SK-N-SH (cell line): ENCODE measurements around the gene MYO1D. TPM values are rescaled to one million over a fixed set of nuclear protein-coding genes. Genes with fewer than 3 reads are reported as not detected.

Experiments used
- CTCF ChIA-PET: fragments of 300-600, 350-600 bp; formaldehyde crosslinking; extraction: SDS; loops from one replicate; lab custom pipeline; 2021; lab: Yijun Ruan, JAX
- POLR2A ChIA-PET: fragments of 350-600 bp; sonication (Branson Sonifier 250); formaldehyde crosslinking; extraction: SDS; loops from one replicate; lab custom pipeline; 2020; ENCODE audit warnings: antibody characterized with exemption, inconsistent platforms; lab: Yijun Ruan, JAX
- DNase-seq: peaks from one replicate; pipeline ENCODE4 v3.0.0; 2012
- H2AFZ ChIP-seq: fragments of 200-600 bp; sonication (generic); 2 replicates; pipeline ENCODE4 v1.8.1; 2016; ENCODE audit warnings: antibody characterized with exemption, mild to moderate bottlenecking, low read depth
- H3F3A ChIP-seq: fragments of 200-600 bp; sonication (generic); replicated peaks from 2 replicates; pipeline ENCODE3; 2016; ENCODE audit warnings: antibody characterized with exemption, mild to moderate bottlenecking; ENCODE audit not compliant: insufficient read depth
- H3K27ac ChIP-seq, 2 experiments: fragments of 200-500 bp in 1 of 2; fragments of 200-600 bp in 1 of 2; sonication (Bioruptor generic) in 1 of 2; sonication (generic), shearing (Covaris generic) in 1 of 2; 2 replicates each; pipeline versions ENCODE4 v1.5.1 to v1.6.1; 2014 to 2016; ENCODE audit warnings: low read depth in 2 of 2, inconsistent platforms in 1 of 2, low read length in 1 of 2, mild to moderate bottlenecking in 1 of 2, mixed read lengths in 1 of 2
- H3K27me3 ChIP-seq: fragments of 200-600 bp; sonication (generic), shearing (Covaris generic); 2 replicates; pipeline ENCODE4 v1.6.1; 2016; ENCODE audit warnings: mixed run types; ENCODE audit not compliant: insufficient read depth
- H3K36me3 ChIP-seq, 2 experiments: fragments of 200-500 bp in 1 of 2; fragments of 200-600 bp in 1 of 2; sonication (Bioruptor generic) in 1 of 2; sonication (generic) in 1 of 2; replicated peaks in 1 of 2; 2 replicates each; pipeline versions ENCODE3 to v1.5.1; 2014 to 2016; ENCODE audit warnings: low read length in 1 of 2, mild to moderate bottlenecking in 1 of 2; ENCODE audit not compliant: insufficient read depth in 2 of 2, control insufficient read depth in 1 of 2
- H3K4me1 ChIP-seq, 2 experiments: fragments of 200-500 bp in 1 of 2; fragments of 200-600 bp in 1 of 2; sonication (Bioruptor generic) in 1 of 2; sonication (generic), shearing (Covaris generic) in 1 of 2; 2 replicates each; pipeline versions ENCODE4 v1.5.1 to v1.6.1; 2014 to 2016; ENCODE audit warnings: low read depth in 1 of 2, low read length in 1 of 2, mixed run types in 1 of 2; ENCODE audit not compliant: insufficient read depth in 2 of 2, control insufficient read depth in 1 of 2
- H3K4me2 ChIP-seq: fragments of 200-600 bp; sonication (generic), shearing (Covaris generic); 2 replicates; pipeline ENCODE4 v1.6.1; 2017; ENCODE audit warnings: mixed run types
- H3K4me3 ChIP-seq, 2 experiments: fragments of 200-500 bp in 1 of 2; fragments of 200-600 bp in 1 of 2; sonication (Bioruptor generic) in 1 of 2; sonication (generic), shearing (Covaris generic) in 1 of 2; 2 replicates each; pipeline versions ENCODE4 v1.5.1 to v1.8.1; 2014 to 2016; ENCODE audit warnings: low read depth in 2 of 2, inconsistent platforms in 1 of 2, low read length in 1 of 2, mild to moderate bottlenecking in 1 of 2, mixed read lengths in 1 of 2, moderate library complexity in 1 of 2
- H3K79me2 ChIP-seq: fragments of 200-600 bp; sonication (generic); 2 replicates; pipeline ENCODE4 v1.8.1; 2017; ENCODE audit warnings: mild to moderate bottlenecking; ENCODE audit not compliant: insufficient read depth
- H3K9ac ChIP-seq: fragments of 200-600 bp; sonication (generic); 2 replicates; pipeline ENCODE4 v1.6.1; 2017; ENCODE audit warnings: mixed run types
- H3K9me2 ChIP-seq: fragments of 200-600 bp; sonication (generic); 2 replicates; pipeline ENCODE4 v1.6.1; 2017; ENCODE audit warnings: mixed run types
- H3K9me3 ChIP-seq: fragments of 200-600 bp; sonication (generic); 2 replicates; pipeline ENCODE4 v1.6.1; 2017; ENCODE audit warnings: mixed run types, mild to moderate bottlenecking, moderate library complexity
- H4K20me1 ChIP-seq: fragments of 200-600 bp; sonication (generic); 2 replicates; pipeline ENCODE4 v1.6.1; 2017; ENCODE audit warnings: mild to moderate bottlenecking, mixed run types; ENCODE audit not compliant: insufficient read depth
- CTCF ChIP-seq: fragments of 200-600 bp; sonication (generic); IDR thresholded peaks from 2 replicates; pipeline ENCODE4 v1.6.1; 2017; ENCODE audit warnings: antibody characterized with exemption, mild to moderate bottlenecking, moderate library complexity
- EP300 ChIP-seq, 2 experiments: IDR thresholded peaks; 2 replicates each; pipeline versions ENCODE4 v1.4.0 to v1.6.1; 2012; ENCODE audit warnings: borderline replicate concordance in 1 of 2, low read depth in 1 of 2, low read length in 1 of 2
- EZH2phosphoT487 ChIP-seq: fragments of 200-600 bp; sonication (generic); IDR thresholded peaks from 2 replicates; pipeline ENCODE4 v1.6.1; 2017; ENCODE audit warnings: low read depth, mixed run types, mild to moderate bottlenecking, antibody characterized with exemption, moderate library complexity, borderline replicate concordance
- FOXJ3 ChIP-seq: sonication (generic); formaldehyde crosslinking; IDR thresholded peaks from 2 replicates; pipeline ENCODE4 v1.5.1; 2020; ENCODE audit warnings: mild to moderate bottlenecking, missing genetic modification reagents
- FOXM1 ChIP-seq: IDR thresholded peaks from 2 replicates; pipeline ENCODE4 v1.4.0; 2012; ENCODE audit warnings: low read depth, mild to moderate bottlenecking
- IRF3 ChIP-seq: fragments of 150-350 bp; IDR thresholded peaks from 2 replicates; pipeline ENCODE4 v1.6.1; 2016; ENCODE audit warnings: mild to moderate bottlenecking, low read depth, low read length
- JUND ChIP-seq: IDR thresholded peaks from 2 replicates; pipeline ENCODE4 v1.4.0; 2012
- MEF2A ChIP-seq: IDR thresholded peaks from 2 replicates; pipeline ENCODE4 v1.4.0; 2012; ENCODE audit warnings: low read depth, borderline replicate concordance
- MXI1 ChIP-seq: IDR thresholded peaks from 2 replicates; pipeline ENCODE4 v1.6.1; 2012; ENCODE audit warnings: mild to moderate bottlenecking, low read depth, low read length, improper control_type of control experiment
- POLR2AphosphoS5 ChIP-seq: IDR thresholded peaks from 2 replicates; pipeline ENCODE4 v1.6.1; 2012; ENCODE audit warnings: low read depth, low read length
- RAD21 ChIP-seq: IDR thresholded peaks from 2 replicates; pipeline ENCODE4 v1.6.1; 2012; ENCODE audit warnings: mild to moderate bottlenecking, low read length
- RCOR1 ChIP-seq: fragments of 150-350 bp; IDR thresholded peaks from 2 replicates; pipeline ENCODE4 v1.6.1; 2017; ENCODE audit warnings: antibody characterized with exemption, low read length
- RFX5 ChIP-seq: IDR thresholded peaks from 2 replicates; pipeline ENCODE4 v1.6.1; 2012; ENCODE audit warnings: mild to moderate bottlenecking, improper control_type of control experiment, low read length
- SIN3A ChIP-seq: IDR thresholded peaks from 2 replicates; pipeline ENCODE4 v1.6.1; 2012; ENCODE audit warnings: low read depth, mild to moderate bottlenecking, low read length, moderate library complexity, borderline replicate concordance
- SMC3 ChIP-seq: IDR thresholded peaks from 2 replicates; pipeline ENCODE4 v1.6.1; 2012; ENCODE audit warnings: low read depth, low read length, improper control_type of control experiment
- TAF1 ChIP-seq: IDR thresholded peaks from 2 replicates; pipeline ENCODE4 v1.6.1; 2012; ENCODE audit warnings: low read depth, mild to moderate bottlenecking, low read length, moderate library complexity, borderline replicate concordance
- TCF12 ChIP-seq: IDR thresholded peaks from 2 replicates; pipeline ENCODE4 v1.4.0; 2012
- TEAD4 ChIP-seq: IDR thresholded peaks from 2 replicates; pipeline ENCODE4 v1.4.0; 2012; ENCODE audit warnings: mild to moderate bottlenecking, borderline replicate concordance; ENCODE audit not compliant: insufficient read depth
- WGBS: methylation state at CpG from one replicate; pipeline ENCODE4 v1.1.6; 2017; ENCODE audit warnings: low lambda C conversion rate; 5-methylcytosine and 5-hydroxymethylcytosine counted together
- polyA plus RNA-seq, 3 experiments: library from polyadenylated mRNA; depleted of rRNA; stranded (reverse); fragments of >200 nt; gene quantifications; 2 replicates each; pipeline ENCODE4 v1.2.3, GENCODE V29; 2012
- TF ChIP-seq, protein P1 (sequence below): IDR thresholded peaks from 2 replicates; pipeline ENCODE4 v1.4.0; 2012; ENCODE audit warnings: low read depth

Gene MYO1D
- polyA plus RNA-seq, 1 of the 3 experiments (the other 2 are of a cell fraction), result 20.4 TPM

- Histone ChIP-seq H3K4me2 (no peak overlapping the region), H3K4me1 (no peaks in the 10 kb centered on the region; a peak in 1 of 4 replicates), H3K27ac (no peak overlapping the region), H3K9ac (no peak overlapping the region), H3K4me3 (no peak overlapping the region), H2AFZ (no peak overlapping the region), H3F3A (peaks cover 4% of the 10 kb centered on the region), H3K27me3 (no peaks in the 10 kb centered on the region), H3K36me3 (no peaks in the 10 kb centered on the region), H4K20me1 (no peaks in the 10 kb centered on the region), H3K79me2 (no peaks in the 10 kb centered on the region), H3K9me3 (no peaks in the 10 kb centered on the region), H3K9me2 (no peaks in the 10 kb centered on the region)
- WGBS, result 63% methylated on average over 3 of the region's 3 CpGs
- TF ChIP-seq EZH2phosphoT487 (no peak), MEF2A (no peak), POLR2AphosphoS5 (no peak), TEAD4 (no peak)
- CTCF ChIA-PET, result interaction anchor here (0.5 to 7.9 kb wide), 15 partner anchors 9 to 333 kb away, joined by 3 to 162 read pairs (median 7); partner anchors contain the start of gene MYO1D
- POLR2A ChIA-PET, result no interaction called here
- DNase-seq, result no peak
These were observed 92.8 kb downstream of the MYO1D start for GRCh38 chr17:32784113-32784512.

GRCh38 chr17:32783602-32784001 lies 93.3 kb downstream of the MYO1D start:
- no peaks in the 10 kb centered on the region for H4K20me1 ChIP-seq
- TF ChIP-seq FOXM1, result no peak
- TF ChIP-seq SMC3, result peak; percentile 82
- TF ChIP-seq RFX5, result 0 out of 2 replicates have a peak, but pooled peaks have one; percentile 18
- no peak for TF ChIP-seq MEF2A
- no peak for TF ChIP-seq FOXJ3 (CRISPR knock-in tag)
- peak; percentile 93 for TF ChIP-seq RAD21
- TF ChIP-seq CTCF, result peak; percentile 86
- ChIA-PET CTCF (interaction anchor here (0.6 to 7.9 kb wide), 51 partner anchors 8 to 737 kb away, joined by 3 to 162 read pairs (median 5); partner anchors contain the start of gene MYO1D), POLR2A (no interaction called here)
- 32% methylated on average over 3 of the region's 3 CpGs for WGBS
- no peak overlapping the region for H3K4me3 ChIP-seq
- no peaks in the 10 kb centered on the region for H3K9me2 ChIP-seq
- H3K4me2 ChIP-seq, result no peak overlapping the region
- peak; percentile 49 for DNase-seq
- H3K9me3 ChIP-seq, result no peaks in the 10 kb centered on the region
- no peak overlapping the region for H2AFZ ChIP-seq
- no peaks in the 10 kb centered on the region for H3K79me2 ChIP-seq
- no peaks in the 10 kb centered on the region for H3K36me3 ChIP-seq
- H3K27me3 ChIP-seq, result no peaks in the 10 kb centered on the region
- no peaks in the 10 kb centered on the region; a peak in 1 of 4 replicates for H3K4me1 ChIP-seq
- H3K27ac ChIP-seq, result no peak overlapping the region
- peaks cover 4% of the 10 kb centered on the region for H3F3A ChIP-seq
- no peak overlapping the region for H3K9ac ChIP-seq

GRCh38 chr17:32780721-32781120 lies 96.2 kb downstream of the MYO1D start:
- POLR2A ChIA-PET, result no interaction called here
- H3K9ac ChIP-seq, result no peak overlapping the region
- no peak overlapping the region for H3K4me3 ChIP-seq
- H3K4me1 ChIP-seq, result no peaks in the 10 kb centered on the region; a peak in 1 of 4 replicates
- H3F3A ChIP-seq, result peaks cover under 1% of the 10 kb centered on the region
- H3K9me2 ChIP-seq, result no peaks in the 10 kb centered on the region
- no peak for DNase-seq
- no peaks in the 10 kb centered on the region for H4K20me1 ChIP-seq
- H3K79me2 ChIP-seq, result no peaks in the 10 kb centered on the region
- H3K9me3 ChIP-seq, result no peaks in the 10 kb centered on the region
- H3K36me3 ChIP-seq, result no peaks in the 10 kb centered on the region
- CTCF ChIA-PET, result interaction anchor here (1.0 to 7.9 kb wide), 7 partner anchors 9 to 217 kb away, joined by 3 to 162 read pairs (median 6); partner anchors contain the start of gene MYO1D
- no peak overlapping the region for H3K27ac ChIP-seq
- H3K27me3 ChIP-seq, result no peaks in the 10 kb centered on the region
- H3K4me2 ChIP-seq, result no peak overlapping the region
- WGBS, result 81% methylated on average over 6 of the region's 6 CpGs
- H2AFZ ChIP-seq, result no peak overlapping the region
- TF ChIP-seq MXI1, result no peak
- TF ChIP-seq JUND, result no peak
- TF ChIP-seq EP300 (IDR thresholded peaks at IDR 0.05; ENCODE audit: borderline replicate concordance in 1 of 2, low read depth in 1 of 2, low read length in 1 of 2), result no peak
- TF ChIP-seq, protein P1, sequence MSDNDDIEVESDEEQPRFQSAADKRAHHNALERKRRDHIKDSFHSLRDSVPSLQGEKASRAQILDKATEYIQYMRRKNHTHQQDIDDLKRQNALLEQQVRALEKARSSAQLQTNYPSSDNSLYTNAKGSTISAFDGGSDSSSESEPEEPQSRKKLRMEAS, result no peak
- TF ChIP-seq POLR2AphosphoS5, result no peak
- no peak for TF ChIP-seq TCF12
- TF ChIP-seq RCOR1, result no peak
- TF ChIP-seq IRF3, result no peak
- TF ChIP-seq SIN3A, result no peak
- no peak for TF ChIP-seq RFX5
- no peak for TF ChIP-seq TAF1
- TF ChIP-seq RAD21, result no peak
